GM12892 (cell line): ENCODE data around the gene GIMAP4.
A peak's percentile ranks its signal among the peaks of the same experiment; 100 is the strongest.
"Not testable (repeated sequence)": the region's sequence is repeated elsewhere in the genome, so short reads cannot be mapped to it uniquely, and the experiment has no call there.

Source experiments
- DNase-seq: peaks from one replicate; pipeline ENCODE4 v3.0.0; 2011; ENCODE audit not compliant: insufficient read length
- FAIRE-seq: peaks from 2 replicates; lab custom pipeline; 2011; peaks lifted over from hg19 to GRCh38; lab: Jason Lieb, UNC
- POLR2A ChIP-seq: IDR thresholded peaks from 2 replicates; pipeline ENCODE4 v1.6.1; 2011; ENCODE audit warnings: low read depth, low read length, control low read depth
- POLR2AphosphoS5 ChIP-seq: IDR thresholded peaks from 2 replicates; pipeline ENCODE4 v1.6.1; 2011; ENCODE audit warnings: low read depth, low read length, control low read depth
- TAF1 ChIP-seq: IDR thresholded peaks from 2 replicates; pipeline ENCODE4 v1.6.1; 2011; ENCODE audit warnings: low read depth, mild to moderate bottlenecking, control low read depth, low read length, borderline replicate concordance

GIMAP4 gene

GRCh38 chr7:150586785-150587152 lies 19.6 kb downstream of the GIMAP4 start:
- FAIRE-seq (no peak), DNase-seq (no peak)
- TF ChIP-seq POLR2A (no peak), POLR2AphosphoS5 (no peak), TAF1 (no peak)

DNA sequence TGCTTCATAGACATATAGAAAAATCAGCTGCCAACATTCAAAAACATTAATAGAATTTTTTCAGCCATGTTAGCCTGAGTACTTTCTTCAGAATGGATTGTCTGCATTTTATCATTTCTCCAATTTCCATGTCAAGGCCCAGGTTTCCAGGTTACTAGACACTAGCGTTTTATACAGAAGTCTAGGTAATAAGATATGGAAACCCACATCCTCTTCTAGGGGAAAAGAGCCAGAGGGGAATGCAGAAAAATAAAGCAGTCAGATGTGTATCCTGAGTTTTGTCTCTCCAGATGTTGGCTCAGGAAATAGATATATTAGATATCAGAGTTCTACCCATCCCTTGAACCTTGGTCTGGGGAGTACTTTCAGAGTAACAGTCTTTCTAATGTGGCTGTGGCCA lies 20.4 kb downstream of the GIMAP4 start:
- no peak for TF ChIP-seq TAF1
- no peak for TF ChIP-seq POLR2AphosphoS5
- no peak for TF ChIP-seq POLR2A
- no peak for FAIRE-seq

DNA sequence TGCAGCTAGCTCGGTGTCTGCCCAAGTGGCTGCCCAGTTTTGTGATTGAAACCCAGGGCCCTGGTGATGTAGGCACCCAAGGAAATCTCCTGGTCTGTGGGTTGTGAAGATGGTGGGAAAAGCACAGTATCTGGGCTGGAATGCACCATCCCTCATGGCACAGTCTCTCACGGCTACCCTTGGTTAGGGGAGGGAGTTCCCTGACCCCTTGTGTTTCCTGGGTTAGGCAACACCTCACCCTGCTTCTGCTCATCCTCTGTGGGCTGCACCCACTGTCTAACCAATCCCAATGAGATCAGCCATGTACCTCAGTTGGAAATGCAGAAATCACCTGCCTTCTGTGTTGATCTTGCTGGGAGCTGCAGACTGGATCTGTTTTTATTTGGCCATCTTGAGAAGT lies 27.6 kb downstream of the GIMAP4 start:
- TF ChIP-seq POLR2AphosphoS5: no peak
- TF ChIP-seq POLR2A: no peak
- no peak for TF ChIP-seq TAF1
- DNase-seq: no peak
- no peak for FAIRE-seq

More for the DNA sequence above, 20.4 kb downstream of the GIMAP4 start:
- no peak for DNase-seq

GRCh38 chr7:150595361-150595760 lies 28.2 kb downstream of the GIMAP4 start:
- TF ChIP-seq POLR2AphosphoS5 (no peak), POLR2A (no peak), TAF1 (no peak)
- DNase-seq (no peak), FAIRE-seq (no peak)

- DNase-seq, FAIRE-seq: not testable (repeated sequence)
Observed at GRCh38 chr7:150603600-150603999, 36.4 kb downstream of the GIMAP4 start.

- no peak for FAIRE-seq
- no peak for TF ChIP-seq TAF1
- no peak for TF ChIP-seq POLR2A
- no peak for TF ChIP-seq POLR2AphosphoS5
- no peak for DNase-seq
Observed at GRCh38 chr7:150610233-150610632, 43.0 kb downstream of the GIMAP4 start.

DNA sequence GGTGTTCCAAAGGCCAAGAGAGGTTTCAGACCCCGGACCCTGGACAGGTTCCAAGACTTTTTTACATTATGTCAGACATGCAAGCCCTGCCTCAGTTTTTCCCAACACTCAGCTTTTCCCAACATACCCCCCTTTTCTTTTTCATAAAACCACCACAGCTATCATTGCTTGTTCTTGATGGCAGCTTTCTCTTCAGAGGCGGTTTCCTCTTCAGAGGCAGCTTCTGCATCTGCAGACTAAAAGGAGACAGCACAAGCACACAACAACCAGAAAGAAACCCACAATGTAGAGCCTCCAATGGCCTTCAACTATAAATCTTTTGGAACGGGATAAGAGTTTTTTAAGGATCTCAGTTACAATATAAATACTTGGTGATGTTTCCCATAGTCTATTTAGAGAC lies 45.7 kb downstream of the GIMAP4 start:
- no peak for TF ChIP-seq TAF1
- TF ChIP-seq POLR2AphosphoS5: no peak
- TF ChIP-seq POLR2A: no peak
- DNase-seq (no peak), FAIRE-seq (no peak)

- TF ChIP-seq POLR2AphosphoS5: no peak
- no peak for TF ChIP-seq TAF1
- no peak for TF ChIP-seq POLR2A
- FAIRE-seq: peak; percentile 33
- no peak for DNase-seq
Observed at GRCh38 chr7:150613880-150614279, 46.7 kb downstream of the GIMAP4 start.

DNA sequence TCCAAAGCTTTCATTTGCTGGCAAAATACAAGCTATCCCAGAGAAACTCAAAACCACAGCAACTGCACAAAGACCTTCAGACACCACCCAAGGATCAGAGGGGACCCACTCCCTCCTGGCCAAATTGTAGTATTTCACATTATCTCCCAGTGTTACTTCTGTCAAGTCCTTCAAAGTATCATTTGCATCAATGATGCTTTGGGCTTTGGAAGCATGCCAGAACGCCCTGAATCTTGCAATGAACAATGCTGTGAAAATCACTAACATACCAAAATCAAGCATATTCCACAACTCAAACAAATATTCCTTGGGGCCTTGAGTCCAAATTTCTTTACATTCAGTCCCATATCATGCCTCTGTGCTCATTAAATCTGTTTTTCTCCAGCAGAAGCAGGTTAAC lies 47.2 kb downstream of the GIMAP4 start:
- not testable (repeated sequence) for DNase-seq, FAIRE-seq

GRCh38 chr7:150615221-150615755 lies 48.1 kb downstream of the GIMAP4 start:
- DNase-seq, FAIRE-seq: not testable (repeated sequence)

DNA sequence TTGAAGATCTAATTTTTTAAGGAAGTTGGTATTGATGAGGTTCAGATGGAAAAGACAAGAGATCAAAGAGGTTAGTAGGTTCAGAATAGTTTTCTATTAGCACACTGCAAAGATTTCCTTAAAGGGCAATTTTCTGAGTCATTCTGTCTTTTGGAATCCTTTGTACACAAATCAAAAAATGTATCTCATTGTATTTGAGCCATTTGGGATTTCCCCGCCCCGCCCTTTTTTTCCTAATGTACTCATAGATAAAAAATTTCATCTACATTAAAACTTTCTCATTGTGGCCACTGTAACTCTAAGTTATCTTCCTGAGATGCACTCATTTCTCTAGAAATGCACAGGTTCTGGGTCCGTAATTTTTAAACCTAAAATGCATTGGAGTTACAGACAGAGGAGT lies 52.9 kb downstream of the GIMAP4 start:
- no peak for DNase-seq
- FAIRE-seq: no peak
- TF ChIP-seq POLR2AphosphoS5 (no peak), POLR2A (no peak), TAF1 (no peak)

DNA sequence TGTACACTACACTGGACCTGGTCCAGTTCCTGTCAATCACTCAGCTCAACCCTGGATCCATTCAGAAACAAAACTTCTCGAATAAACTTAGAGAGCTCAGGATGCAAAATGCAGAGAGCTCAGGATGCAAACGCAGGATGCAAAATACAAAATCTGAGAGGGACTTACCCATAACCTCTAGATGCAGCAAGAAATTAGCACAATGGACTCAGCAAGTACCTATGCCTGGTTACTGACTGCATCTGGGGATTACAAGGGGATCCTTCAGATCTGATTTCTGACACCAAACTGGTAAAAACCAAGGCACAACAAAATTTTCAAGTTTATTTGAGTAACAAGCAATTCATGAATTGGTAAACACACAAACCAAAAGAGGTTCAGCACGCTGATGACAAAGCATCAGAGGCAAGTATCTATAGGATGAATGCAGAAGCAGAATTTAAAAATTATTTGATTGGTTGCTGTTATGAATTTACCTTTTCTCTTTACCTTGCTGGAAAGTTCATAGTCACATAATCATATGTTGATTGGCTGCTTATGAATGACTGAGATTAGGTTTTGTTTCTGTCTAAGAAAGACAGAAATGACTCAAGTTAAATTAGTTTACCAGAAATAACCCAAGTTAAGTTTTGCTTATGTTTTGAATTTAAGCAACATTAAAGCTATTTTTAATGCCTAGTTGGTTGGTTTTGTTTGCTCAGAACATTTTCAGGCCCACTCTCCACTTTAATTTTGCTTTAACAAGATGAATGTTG lies 53.6 kb downstream of the GIMAP4 start:
- FAIRE-seq: peak; percentile 88

GRCh38 chr7:150621376-150621775 lies 54.2 kb downstream of the GIMAP4 start:
- FAIRE-seq (no peak), DNase-seq (no peak)
- no peak for TF ChIP-seq POLR2AphosphoS5
- TF ChIP-seq POLR2A: no peak
- no peak for TF ChIP-seq TAF1

More for the DNA sequence above, 53.6 kb downstream of the GIMAP4 start:
- TF ChIP-seq TAF1: no peak
- no peak for TF ChIP-seq POLR2AphosphoS5
- no peak for TF ChIP-seq POLR2A
- DNase-seq: no peak
